HEK293T (cell line): Measurements from ENCODE around the gene COX6A1.
"Not testable (repeated sequence)": the region's sequence is repeated elsewhere in the genome, so short reads cannot be mapped to it uniquely, and the experiment has no call there.

Experiments
- ARNT ChIP-seq: fragments of 450-650 bp; IDR thresholded peaks from 2 replicates; pipeline ENCODE4 v1.6.1; 2017; ENCODE audit warnings: mild to moderate bottlenecking
- BHLHE40 ChIP-seq: fragments of 450-650 bp; IDR thresholded peaks from 2 replicates; pipeline ENCODE4 v1.6.1; 2016; ENCODE audit warnings: mild to moderate bottlenecking, moderate library complexity, borderline replicate concordance
- CTBP1 ChIP-seq: fragments of 450-650 bp; IDR thresholded peaks from 2 replicates; pipeline ENCODE4 v1.6.1; 2016; ENCODE audit warnings: borderline replicate concordance
- ELF4 ChIP-seq: fragments of 450-650 bp; IDR thresholded peaks from 2 replicates; pipeline ENCODE4 v1.6.1; 2017; ENCODE audit warnings: antibody characterized with exemption
- FOXA1 ChIP-seq: fragments of 450-650 bp; IDR thresholded peaks from 2 replicates; pipeline ENCODE4 v1.6.1; 2016; ENCODE audit warnings: mild to moderate bottlenecking
- FOXK2 ChIP-seq: fragments of 450-650 bp; IDR thresholded peaks from 2 replicates; pipeline ENCODE4 v1.6.1; 2016; ENCODE audit warnings: mild to moderate bottlenecking
- FOXM1 ChIP-seq: fragments of 450-650 bp; IDR thresholded peaks from 2 replicates; pipeline ENCODE4 v1.6.1; 2017; ENCODE audit warnings: mild to moderate bottlenecking, borderline replicate concordance
- LEF1 ChIP-seq: fragments of 450-650 bp; IDR thresholded peaks from 2 replicates; pipeline ENCODE4 v1.6.1; 2017; ENCODE audit warnings: mild to moderate bottlenecking, borderline replicate concordance
- NFRKB ChIP-seq: fragments of 450-650 bp; IDR thresholded peaks from 2 replicates; pipeline ENCODE4 v1.6.1; 2016; ENCODE audit warnings: mild to moderate bottlenecking, moderate library complexity
- PKNOX1 ChIP-seq: fragments of 450-650 bp; IDR thresholded peaks from 2 replicates; pipeline ENCODE4 v1.6.1; 2016
- SP1 ChIP-seq: fragments of 450-650 bp; IDR thresholded peaks from 2 replicates; pipeline ENCODE4 v1.6.1; 2017
- SUZ12 ChIP-seq: fragments of 450-650 bp; IDR thresholded peaks from 2 replicates; pipeline ENCODE4 v1.6.1; 2016; ENCODE audit warnings: mild to moderate bottlenecking
- TARDBP ChIP-seq: fragments of 450-650 bp; IDR thresholded peaks from 2 replicates; pipeline ENCODE4 v1.6.1; 2016

- not testable (repeated sequence) for TF ChIP-seq SUZ12, FOXA1, ARNT, TARDBP, CTBP1, FOXK2, FOXM1, SP1, NFRKB, ELF4, BHLHE40, PKNOX1, LEF1
Observed at GRCh38 chr12:120446844-120447178, 8.9 kb downstream of the COX6A1 start.
